ENCODE results near the gene EXD2. TPM values are rescaled to one million over a fixed set of nuclear protein-coding genes. Genes with fewer than 3 reads are reported as not detected.
"Not testable (repeated sequence)": the region's sequence is repeated elsewhere in the genome, so short reads cannot be mapped to it uniquely, and the experiment has no call there.

Gene EXD2
- total RNA-seq, 1 donor from 2014 or later: 27.5 TPM

DNA sequence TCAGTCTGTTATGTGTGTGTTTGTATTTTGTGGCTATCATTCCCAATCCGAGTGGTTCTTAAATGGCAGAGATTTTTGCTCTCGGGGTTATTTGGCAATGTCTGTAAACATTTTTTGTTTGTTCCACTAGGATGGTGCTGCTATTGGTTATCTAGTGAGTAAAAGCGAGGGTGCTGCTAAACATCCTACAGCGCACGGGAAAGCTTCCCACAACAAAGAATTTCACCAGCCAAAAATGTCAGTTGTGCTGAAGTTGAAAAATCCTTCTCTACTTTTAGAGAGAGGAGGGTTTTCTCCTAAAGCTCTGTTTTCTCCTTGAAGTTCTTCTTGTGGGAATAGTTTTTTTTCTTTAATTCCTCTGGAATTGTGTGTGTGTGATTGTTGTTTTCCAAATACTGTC lies 2.4 kb downstream of the EXD2 start:
- DNase-seq (ENCODE audit: low spot score): no peak

DNA sequence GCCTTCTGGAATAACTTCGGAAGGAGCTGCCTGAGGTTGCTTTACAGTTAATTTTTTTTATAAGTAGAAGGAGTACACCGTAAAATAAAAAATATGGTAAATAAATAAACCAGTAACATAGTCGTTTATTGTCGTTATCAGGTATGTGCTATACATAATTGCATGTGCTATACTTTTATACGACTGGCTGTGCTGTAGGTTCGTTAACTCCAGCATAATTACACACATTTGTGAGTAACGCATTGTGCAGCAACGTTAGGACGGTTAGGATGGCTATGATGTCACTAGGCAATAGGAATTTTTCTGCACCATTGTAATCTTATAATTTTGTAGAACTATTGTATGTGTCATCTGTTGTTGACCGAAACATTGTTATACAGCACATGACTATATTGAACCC lies 8.5 kb downstream of the EXD2 start:
- no peak for DNase-seq (ENCODE audit: low spot score)

DNA sequence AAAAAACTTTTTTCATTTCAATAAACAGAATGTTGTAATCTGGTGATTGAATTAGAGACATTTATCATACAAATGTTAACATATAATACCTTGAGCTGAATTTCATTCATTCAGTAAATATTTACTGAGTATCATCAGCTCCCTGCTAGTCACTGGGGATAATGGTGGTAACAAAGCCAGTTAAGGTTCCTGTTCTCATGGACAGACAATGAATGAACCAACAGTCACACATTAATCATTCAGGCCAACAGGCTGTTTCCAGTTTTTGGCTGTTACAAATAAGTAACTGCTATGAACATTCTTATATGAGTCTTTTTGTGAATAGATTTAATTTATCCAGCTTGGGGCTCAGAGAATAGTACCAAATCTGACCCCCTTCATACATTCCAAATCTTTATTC lies 13.5 kb downstream of the EXD2 start:
- no peak for DNase-seq (ENCODE audit: low spot score)

DNA sequence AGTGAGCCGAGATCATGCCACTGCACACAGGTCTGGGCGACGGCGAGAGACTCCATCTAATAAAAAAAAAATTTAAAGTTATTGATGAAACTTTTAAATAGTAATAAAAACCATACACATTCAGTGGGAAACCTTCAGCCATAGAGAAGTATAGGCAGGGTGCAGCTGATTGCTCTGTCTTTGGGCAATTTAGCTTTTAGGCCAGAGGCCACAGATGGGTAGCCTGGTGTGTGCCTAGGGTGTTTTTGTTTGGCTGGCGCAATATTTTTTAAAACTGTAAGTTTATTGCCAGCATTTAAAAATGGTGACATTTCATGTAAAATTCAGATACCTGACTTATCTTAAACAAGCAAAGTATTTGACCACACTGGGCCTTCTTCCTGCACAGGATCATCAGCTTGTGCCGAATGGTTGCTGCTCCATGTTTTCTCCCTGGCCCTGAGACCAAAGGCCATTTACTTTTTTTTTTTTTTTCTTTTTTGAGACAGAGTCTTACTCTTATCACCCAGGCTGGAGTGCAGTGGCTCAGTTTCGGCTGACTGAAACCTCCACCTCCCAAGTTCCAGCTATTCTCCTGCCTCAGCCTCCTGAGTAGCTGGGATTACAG lies 16.2 kb downstream of the EXD2 start:
- DNase-seq (ENCODE audit: low spot score): no peak

DNA sequence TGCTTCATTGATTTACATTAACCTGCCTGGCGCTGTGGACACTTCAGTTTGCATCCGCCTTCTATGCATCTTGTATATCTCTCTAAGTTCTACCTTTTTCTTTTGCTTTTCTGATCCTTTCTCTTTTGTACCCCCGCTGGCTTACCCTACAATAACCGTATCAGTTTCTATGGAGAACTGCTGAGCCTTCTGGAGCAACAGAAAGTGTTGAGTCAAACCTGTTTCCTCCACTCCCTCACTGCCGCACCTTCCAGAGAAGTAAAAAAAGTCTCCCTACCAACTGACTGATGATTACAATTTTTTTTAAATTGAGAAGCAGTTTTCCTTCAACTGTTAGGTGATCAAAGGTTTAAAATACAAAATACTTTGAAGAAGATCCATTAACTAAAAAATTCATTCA lies 17.4 kb downstream of the EXD2 start:
- no peak for DNase-seq (ENCODE audit: low spot score)

DNA sequence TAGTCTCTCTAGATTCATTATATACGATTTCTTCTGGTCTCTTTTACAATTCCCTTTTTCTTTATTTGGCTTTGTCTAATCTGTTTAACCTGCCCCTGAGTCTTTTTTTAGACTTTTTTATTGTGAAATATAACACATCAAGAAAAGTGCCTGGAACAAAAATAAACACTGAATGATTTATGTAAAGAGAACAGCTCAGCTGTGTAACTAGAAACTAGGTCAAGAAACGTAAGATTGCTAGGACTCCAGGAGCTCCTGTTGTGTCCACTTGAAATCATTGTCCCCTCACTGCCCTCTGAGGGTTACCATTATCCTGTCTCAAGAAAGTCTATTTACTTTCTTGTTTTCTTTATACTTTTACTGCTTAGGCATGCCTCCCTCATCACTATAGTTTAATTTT lies 23.1 kb downstream of the EXD2 start:
- no peak for DNase-seq (ENCODE audit: low spot score)

DNA sequence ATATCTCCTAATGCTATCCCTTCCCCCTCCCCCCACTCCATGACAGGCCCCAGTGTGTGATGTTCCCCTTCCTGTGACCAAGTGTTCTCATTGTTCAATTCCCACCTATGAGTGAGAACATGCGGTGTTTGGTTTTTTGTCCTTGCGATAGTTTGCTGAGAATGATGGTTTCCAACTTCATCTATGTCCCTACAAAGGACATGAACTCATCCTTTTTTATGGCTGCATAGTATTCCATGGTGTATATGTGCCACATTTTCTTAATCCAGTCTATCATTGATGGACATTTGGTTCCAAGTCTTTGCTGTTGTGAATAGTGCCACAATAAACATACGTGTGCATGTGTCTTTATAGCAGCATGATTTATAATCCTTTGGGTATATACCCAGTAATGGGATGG lies 26.4 kb downstream of the EXD2 start:
- not testable (repeated sequence) for DNase-seq (ENCODE audit: low spot score)

DNA sequence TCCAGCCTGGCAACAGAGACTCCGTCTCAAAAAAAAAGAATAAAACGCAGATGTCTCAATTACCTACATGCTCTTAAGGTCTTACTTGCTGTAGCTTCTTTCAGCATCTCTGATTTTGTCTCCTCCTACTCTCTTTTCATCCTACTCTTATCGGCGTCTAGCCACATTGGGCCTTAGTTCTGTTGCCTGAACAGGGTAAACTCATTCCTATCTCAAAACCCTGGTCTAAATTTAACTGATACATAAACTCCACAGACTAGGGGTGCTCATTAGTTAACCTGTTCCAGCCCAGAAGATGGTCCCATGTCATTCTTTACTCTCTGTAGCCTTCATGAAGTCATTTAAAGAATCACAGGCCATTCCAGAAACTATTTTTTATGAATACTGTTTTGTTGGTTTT lies 33.6 kb downstream of the EXD2 start:
- DNase-seq (ENCODE audit: low spot score): no peak

DNA sequence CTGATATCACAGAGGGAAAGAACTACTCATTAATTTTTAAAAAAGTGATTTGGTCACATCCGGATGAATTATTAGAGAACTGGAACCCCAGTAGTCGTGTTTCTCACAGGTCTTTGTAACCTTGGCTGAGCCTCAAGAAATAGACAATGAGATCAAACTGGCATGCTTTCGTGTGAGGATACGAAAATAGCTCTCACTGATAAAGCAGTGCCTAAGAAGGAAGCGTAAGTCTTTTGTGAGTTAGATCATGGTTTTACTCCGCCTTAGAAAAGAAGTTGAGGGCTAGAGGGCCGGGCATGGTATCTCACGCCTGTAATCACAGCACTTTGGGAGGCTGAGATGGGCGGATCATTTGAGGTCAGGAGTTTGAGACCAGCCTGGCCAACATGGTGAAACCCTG lies 34.9 kb downstream of the EXD2 start:
- no peak for DNase-seq (ENCODE audit: low spot score)

DNA sequence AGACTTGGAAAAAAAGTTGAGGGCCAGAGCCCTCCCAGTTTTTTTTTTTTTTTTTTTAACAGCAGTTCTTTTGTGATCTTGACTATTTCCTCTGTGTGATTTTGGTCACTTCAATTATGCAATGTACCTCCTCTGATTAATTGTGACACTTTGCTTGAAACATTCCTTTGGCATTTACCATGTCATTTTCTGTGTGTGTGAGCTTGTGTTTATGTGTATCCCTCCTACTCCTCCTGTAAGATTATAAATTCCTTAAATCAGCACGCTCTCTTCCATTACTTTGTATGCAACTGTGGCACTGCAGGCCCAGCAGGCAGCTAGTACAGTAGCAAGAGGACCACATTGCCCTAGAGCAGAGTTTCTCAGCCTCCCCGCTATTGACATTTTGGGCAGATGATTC lies 35.4 kb downstream of the EXD2 start:
- DNase-seq (ENCODE audit: low spot score): no peak

DNA sequence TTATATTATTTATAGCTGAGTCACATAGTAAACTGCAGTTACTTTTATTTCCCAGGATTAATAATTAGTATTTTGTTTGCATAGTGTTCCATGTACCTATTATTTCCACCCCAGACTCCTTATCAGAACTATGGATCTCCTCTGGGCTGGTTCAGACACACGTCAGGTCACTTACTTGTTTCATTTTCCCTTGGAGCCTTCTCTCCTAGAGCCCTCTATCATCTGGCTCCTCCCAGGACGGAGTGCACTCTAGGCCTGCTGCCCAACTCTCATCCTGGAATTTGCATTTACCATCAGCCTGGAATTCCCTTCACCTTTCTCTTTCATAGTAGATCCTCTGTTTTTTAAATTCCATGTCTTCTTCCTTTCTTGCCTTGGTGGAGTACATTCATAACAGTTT lies 40.2 kb downstream of the EXD2 start:
- no peak for DNase-seq (ENCODE audit: low spot score)

DNA sequence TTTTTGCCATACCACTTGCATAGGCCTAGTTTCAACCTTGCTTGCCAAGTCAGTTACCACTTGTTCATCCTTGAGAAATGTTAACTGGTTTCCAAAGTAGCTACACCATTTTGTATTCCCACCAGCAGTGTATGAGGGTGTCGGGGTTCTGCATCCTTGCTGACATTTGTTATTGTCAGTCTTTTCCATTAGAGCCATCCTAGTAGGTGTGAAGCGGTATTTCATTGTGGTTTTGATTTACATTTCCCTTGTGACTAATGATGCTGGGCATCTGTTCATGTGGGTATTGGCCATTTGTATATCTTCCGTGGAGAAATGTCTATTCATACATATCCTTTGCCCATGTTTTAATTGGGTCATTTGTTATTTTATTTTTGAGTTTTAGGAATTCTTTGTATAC lies 41.1 kb downstream of the EXD2 start:
- DNase-seq (ENCODE audit: low spot score): no peak

DNA sequence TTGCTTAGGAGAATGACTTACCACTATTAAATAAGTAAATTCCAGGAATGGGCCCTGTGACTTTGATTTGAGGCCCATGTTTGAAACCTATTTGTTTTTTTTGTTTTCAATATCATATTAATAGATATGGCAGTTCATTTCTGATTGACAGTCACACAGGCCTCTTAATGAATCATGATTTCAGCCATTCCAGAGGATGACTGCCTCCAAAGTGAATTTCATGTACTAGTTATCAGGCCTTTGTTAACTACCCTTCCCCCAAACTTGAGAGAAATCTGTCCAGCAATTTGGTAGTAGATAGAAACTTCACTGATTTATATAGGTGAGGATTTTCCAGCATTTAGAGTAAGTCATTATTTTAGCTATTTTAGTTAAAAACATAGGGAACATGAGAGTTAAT lies 42.8 kb downstream of the EXD2 start:
- DNase-seq (ENCODE audit: low spot score): no peak

DNA sequence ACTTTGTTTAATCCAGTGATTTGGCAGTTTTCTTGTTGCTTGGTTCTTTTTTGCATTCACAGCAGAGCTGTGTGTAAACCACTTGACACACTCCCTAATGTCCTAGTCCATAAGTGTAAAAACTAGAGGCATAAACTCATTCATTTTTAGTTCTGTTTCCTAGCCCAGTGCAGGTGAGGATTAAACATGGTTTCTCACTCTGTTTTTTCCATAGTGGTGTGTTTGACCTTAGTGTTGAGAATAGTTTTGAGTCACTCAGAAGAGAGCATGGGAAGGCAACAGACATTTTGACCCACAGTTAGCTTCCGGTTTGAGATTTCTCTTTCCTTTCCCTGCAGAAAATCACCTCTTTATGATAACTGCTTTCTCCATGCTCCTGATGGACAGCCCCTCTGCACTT lies 44.4 kb downstream of the EXD2 start:
- no peak for DNase-seq (ENCODE audit: low spot score)

DNA sequence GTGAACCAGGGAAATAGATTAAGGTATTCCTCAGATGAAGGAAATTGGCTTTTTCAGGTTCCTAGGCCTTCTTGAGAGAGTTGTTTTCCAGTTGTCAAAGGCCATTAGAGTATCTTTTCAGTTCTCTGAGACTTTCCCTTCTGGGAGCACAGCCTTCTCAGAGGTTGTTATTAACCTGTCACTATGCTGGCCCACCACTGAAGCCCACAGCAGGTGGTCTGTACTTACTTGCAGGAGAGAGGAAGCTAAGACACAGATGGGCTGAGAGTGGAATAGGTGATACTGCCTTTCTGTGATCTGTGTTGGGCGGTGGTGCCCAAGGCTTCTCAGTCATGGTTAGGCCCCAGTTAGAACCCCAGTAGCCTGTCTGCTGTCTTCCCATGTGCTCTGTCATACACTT lies 45.8 kb downstream of the EXD2 start:
- no peak for DNase-seq (ENCODE audit: low spot score)

DNA sequence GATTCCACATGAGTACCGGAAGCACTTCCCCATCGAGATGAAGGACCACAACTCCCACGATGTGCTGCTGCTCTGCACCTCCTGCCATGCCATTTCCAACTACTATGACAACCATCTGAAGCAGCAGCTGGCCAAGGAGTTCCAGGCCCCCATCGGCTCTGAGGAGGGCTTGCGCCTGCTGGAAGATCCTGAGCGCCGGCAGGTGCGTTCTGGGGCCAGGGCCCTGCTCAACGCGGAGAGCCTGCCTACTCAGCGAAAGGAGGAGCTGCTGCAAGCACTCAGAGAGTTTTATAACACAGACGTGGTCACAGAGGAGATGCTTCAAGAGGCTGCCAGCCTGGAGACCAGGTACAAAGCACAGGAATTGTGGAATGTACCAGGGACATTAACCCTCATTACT lies 46.3 kb downstream of the EXD2 start:
- no peak for DNase-seq (ENCODE audit: low spot score)

DNA sequence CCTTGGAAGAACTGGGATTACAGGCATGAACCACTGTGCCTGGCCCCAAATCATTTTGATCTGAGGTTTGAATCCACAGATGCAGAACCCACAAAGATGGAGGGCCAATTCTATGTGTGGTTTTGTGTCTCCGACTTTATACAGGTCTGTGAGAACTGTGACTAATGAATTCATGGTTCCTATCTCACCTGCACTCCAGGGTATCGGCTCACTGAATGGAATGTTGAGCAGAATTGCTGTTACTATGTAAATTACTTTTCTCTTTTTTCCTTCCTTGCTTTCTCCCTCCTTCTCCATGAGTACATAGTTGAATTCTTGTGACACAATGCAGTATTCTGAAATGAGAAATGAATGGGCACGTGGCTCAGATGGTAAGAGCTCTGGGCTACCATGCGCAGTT lies 47.6 kb downstream of the EXD2 start:
- DNase-seq (ENCODE audit: low spot score): no peak

DNA sequence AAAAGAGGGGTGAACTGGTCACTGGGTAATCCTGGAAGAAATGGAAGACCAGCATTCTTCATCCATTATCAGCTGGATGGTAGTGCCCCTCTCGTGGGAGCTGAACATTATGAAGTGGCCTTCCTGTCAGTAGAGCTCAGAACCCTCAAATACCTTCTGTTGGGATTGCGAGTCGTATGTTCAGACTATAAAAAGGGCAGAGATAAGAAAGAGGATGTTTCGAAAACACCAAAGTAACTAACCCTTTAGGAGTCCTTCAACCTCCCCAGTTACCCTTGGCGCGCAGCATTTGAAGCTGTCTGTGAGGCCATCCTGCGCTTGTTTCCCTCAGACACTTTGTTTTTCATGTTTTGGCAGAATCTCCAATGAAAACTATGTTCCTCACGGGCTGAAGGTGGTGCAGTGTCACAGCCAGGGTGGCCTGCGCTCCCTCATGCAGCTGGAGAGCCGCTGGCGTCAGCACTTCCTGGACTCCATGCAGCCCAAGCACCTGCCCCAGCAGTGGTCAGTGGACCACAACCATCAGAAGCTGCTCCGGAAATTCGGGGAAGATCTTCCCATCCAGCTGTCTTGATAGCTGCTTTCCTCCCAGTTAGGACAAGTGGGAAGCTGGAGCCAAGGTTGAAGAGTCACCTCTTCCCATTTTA lies 49.4 kb downstream of the EXD2 start:
- DNase-seq (ENCODE audit: low spot score): no peak

DNA sequence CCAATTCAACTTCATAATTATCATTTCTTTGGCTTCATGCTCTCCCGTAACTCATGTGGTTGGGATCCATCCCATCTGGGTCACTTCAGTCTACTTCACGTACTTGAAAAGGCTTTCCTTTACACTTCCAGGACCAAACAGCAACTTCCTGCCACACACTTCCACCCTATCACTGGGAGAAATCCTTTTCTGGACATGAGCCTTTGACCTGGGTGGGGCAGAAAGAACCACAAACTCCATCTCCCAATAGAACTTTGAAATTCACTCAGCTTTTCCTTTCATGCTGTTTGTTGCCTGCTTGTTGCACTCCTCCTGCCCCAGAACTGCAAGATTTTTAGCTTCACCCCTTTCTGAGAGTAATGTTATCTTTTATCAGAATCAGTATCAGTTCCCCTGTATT lies 50.3 kb downstream of the EXD2 start:
- no peak for DNase-seq (ENCODE audit: low spot score)

DNA sequence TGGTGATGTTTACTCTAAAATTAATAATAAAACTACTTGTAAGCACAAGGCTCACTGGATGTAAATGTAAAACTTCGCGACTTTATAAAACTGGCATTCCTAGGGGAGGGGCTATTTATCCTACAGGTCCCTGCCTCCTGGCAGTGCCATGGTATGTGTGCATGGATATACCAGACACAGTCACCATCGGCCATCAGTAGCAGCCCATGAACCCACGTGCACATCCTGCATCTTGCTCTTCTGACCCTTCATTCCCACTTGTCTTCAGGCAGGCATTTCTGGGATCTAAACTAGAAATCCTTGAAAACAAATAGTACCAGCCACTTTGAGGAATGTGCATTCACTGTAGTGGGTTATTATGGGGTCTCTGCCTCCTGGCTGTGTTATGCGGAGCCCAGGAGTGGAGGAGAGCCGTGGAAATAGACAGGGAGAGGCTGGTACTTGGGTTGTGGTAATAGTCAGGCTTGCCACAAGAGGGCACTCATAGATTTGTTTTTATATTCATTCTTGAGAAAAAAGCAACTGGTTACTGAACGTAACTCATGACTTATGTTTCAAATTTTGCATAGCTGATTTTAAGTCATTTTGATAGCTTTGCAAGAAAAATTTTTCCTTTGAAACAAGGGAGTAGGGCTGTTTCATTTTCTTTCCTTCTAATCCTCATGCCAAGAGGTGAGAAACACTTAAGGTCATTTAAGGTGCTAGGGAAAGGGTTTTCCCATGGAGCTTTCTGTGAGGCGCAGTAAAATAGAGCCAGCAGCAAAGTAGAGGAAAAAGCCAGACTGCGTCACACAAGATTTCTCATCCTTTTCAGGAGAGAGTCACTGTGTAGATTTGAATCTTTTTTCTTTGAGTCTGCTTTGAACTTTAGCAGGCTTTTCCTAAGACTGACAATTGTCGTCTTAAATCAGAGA lies 51.3 kb downstream of the EXD2 start:
- DNase-seq (ENCODE audit: low spot score): no peak

DNA sequence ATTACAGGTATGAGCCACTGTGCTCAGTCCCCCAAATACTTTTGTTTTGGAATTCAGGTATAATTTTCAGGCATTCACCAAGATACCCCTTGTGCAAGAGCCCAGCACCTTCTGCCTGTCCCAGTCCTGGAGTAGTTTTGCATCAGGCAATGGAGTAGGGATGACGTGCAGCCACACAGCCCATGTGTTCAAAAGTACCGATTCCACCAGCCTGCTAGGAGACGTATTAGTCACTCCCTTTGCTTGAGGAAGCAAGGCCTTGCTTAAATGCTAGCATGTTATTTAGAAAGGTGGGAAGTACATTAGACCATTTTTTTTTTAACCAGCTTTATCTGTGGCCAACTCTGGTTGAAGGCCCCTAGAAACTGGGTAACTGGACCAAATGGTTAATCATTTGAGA lies 53.6 kb downstream of the EXD2 start:
- DNase-seq (ENCODE audit: low spot score): no peak

DNA sequence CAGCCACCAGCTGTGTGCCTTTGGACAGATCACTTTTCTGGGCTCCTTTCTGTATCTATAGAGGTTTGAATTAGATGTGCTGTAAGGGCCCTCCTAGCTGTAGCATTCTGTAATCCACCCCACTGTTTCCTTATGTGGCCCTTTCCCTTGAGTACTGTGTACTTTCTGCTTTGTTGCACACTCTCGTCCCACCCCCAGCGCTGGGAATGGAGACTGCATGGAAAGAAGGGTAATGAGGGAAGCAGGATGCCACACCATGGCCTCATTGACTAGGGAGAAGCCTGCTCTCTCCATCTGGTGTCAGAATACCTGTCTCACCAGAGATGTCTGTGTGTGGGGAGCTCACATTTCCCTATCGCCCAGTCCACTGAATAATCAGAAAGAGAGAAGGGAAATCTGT lies 55.0 kb downstream of the EXD2 start:
- no peak for DNase-seq (ENCODE audit: low spot score)
